NCI-H2029 treated with DMSO at 0.1 percent for 48 hours (cell line): ENCODE measurements around the gene PLCD1.
A peak's percentile ranks its signal among the peaks of the same experiment; 100 is the strongest.
"Not testable (repeated sequence)": the region's sequence is repeated elsewhere in the genome, so short reads cannot be mapped to it uniquely, and the experiment has no call there.

Source experiments
- DNase-seq: peaks from one replicate; lab custom pipeline; 2025; lab: John Stamatoyannopoulos, UW

PLCD1 gene

DNA sequence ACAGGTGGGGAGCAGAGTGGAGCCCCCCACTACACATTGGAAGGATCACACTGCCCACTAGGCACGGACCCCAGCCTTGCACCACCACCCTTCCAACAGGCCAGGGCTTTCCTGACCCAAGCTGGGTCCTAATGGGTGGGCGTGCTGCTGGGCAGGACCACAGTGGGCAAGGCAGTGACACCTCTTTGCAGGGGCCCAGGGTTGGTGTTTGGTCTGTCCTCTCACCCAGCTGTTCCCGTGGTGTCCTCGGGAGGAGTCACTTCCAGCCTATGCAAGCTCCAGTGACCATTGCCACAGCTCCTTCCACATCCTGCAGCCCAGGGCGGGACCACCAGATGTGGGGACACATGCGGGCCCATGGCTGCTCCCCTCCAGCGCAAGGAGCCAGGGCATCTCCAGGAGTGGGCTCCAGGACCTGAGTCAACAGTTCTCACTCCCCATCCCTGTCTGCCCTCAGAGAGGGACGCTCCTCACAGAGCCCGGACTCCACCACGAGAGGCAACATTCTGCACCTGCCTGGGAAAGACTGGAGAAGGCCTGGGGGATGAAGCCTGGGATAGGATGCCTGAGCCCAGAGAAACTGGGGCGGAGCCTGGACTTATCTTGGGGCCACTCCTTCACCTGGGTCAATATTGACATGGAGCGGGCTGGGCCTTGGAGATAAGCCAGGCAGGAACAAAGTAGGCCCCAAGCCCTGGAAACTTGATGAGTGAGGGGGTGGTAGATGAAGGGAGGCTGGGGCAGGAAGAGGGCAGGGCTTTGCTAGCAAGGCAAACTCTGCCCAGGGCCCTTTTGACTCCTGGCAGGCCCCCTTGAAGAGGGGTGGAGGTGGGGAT, 42.7 kb downstream of the PLCD1 start:
- DNase-seq = peak; percentile 59

DNA sequence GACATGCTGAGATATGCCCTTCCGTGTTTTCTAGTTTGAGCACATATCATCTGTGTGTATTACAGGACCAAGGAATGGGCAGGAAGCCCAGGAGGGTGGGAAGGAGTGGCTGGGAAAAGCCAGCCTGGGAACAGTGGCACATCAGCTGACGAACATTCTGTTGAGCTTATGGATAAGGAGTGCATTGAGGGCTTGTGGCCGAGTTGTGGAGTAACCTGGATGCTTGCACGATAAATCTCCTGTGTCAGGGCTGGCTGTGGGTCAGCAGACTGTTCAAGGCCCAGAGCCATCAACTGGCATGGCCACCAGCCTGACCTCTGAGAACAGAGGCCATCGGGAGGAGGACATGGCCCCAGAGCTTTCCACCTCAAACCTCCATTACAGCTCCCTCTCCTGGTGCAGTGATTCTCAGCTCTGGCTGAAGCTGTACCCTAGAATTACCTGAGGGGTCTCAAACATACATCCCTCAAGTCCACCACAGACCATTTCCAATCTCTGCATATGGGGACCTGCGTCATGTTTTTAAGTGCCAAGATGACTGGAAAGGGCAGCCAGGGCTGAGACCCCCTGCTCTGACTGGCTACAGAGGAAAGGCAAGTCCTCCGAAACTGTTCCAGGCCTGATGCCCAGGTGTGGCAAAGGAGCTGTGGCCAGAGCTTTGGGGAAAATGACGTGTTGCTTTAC, 43.7 kb downstream of the PLCD1 start:
- no peak for DNase-seq

DNA sequence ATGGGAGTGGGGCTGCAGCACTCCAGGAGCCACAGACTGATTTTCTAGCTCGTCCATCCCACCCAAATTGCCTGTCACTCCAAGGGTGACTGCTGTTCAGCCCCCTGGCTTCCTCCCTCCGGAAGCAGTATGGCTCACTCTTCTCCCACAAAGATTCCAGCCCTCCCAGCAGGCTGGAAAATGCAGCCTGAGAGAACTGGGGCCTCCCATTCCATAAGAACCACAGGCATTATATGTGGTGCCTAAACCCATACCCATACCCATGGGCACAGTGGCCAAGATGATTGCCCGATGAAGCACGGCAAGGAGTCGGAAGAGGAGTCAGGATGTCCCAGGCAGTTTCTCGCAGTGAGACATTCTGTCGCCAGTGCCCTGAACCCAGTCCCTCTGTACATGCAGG, 44.8 kb downstream of the PLCD1 start:
- no peak for DNase-seq

DNA sequence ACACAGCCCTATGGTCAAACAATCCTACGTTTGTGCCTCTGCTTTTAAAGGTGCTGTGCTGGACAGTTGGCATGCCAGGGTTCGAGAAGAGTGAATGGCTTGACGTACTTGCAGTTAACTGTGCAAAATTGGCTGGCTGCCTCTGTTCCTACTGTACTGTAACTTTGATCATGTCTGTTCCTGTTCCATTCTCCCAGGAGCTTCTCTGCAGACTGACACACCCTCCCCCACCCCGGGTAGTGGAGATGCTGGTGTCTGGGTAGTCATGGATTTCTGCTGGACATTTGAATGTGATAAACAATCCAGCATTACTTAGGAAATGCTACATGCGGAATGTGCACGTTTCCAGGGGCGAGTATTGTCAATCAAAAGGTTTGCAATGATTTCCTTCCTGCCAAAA, 45.4 kb downstream of the PLCD1 start:
- DNase-seq = no peak

DNA sequence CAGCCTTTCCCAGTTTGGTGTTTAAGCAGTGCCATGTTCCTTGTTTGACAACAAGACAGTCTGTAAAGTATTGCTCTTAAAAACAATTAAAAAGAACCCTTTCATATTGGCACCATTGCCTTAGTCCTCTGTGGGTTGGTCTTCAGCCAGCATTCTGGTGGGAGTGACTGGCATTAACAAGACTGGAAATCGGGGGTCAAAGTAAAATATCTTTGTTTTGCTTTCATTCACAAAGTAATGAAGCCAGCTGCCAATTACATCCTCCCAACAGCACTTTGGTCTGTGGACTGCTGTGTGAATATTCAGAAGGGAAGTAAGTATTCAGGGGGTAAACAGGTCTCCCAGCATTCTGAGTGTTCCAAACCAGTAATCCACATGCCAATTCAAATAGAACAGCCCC, 47.1 kb downstream of the PLCD1 start:
- no peak for DNase-seq

DNA sequence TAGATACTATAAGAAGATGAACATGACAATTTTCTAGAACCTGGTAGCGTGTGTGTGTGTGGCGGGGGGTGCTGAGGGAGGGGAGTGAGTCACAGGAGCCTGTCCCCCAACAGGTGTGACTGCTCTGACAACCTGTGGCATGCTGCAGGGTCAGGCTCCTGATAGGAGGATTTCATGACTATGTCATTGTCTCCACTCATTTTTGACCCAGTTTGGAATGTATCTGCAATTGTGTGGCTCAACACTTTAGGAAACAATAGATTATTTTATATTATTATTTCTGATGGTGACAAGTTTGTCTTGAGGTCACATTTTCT, 48.1 kb downstream of the PLCD1 start:
- DNase-seq = no peak

DNA sequence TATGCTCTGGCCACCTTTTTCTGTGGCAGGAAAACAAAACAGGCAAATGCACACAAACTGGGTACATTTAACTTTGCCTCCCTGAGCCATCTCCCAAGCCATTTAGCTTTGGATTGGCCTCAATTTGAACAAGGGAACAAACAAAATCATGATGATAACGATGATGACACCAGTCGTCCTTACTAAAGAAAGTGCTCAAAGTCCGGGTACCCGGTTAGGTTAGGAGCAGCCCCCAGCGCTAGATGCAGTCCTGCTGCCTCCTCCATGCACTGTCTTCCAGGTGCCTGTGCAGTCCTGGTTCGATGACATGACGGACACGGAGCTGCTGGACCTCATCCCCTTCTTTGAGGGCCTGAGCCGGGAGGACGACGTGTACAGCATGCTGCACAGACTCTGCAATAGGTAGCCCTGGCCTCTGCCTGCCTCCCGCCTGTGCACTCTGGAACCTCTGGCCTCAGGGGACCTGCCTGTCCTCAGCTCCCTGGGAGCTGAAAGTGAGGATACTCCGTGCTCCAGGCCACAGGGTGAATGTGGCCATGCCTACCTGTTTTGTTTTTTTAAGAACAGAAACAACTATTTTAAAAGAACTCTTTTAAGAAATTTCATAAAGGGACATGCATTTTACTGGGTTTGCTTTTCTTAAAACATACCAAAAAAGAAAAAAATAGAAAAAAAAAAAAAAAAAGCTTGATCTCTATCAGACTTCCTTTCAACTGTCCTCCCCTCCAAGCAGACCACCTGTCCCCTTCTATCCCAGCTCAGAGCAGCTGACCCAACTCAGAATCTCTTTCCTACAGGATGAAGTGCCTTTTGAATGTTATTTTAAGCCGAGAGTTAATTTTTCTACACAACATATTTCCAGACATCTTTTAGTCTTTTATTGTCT, 48.7 kb downstream of the PLCD1 start:
- DNase-seq = no peak

DNA sequence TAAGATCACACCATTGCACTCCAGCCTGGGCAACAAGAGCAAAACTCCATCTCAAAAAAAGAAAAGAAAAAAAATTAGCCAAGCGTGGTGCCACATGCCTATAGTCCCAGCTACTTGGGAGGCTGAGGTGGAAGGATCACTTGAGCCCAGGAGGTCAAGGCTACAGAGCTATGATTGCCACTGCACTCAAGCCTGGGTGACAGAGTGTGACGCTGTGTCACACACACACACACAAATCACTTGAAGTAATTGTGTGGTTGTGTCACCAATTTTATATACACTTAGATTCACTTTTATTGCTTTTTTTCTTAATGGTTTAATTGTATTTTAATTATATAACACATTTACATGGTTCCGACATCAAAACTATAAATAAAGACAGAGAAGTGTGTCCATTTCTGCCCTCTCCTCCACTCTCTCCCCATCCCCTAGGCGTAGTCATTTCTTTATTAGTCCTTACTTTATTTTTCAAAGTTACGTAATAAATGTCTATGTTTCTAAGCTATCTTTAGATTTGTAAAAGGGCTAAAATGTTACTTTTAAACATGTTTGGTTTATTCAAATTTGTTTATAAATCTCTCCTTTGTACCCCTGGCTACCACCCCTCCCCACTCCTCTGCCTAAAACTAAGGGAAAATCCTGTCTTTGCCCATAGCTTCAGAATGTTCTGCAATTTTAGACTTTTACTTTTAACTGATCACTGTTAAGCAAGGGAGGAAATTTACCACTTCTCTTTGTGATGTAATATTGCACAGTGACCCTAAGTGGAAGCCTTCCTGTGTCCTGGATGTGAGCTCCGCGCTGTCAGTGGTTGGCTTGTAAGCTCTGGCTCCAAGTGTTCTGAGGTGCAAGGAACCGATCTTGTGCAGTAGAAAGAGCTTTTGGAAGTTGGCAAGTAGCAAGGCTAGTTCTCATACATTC, 49.6 kb downstream of the PLCD1 start:
- no peak for DNase-seq

DNA sequence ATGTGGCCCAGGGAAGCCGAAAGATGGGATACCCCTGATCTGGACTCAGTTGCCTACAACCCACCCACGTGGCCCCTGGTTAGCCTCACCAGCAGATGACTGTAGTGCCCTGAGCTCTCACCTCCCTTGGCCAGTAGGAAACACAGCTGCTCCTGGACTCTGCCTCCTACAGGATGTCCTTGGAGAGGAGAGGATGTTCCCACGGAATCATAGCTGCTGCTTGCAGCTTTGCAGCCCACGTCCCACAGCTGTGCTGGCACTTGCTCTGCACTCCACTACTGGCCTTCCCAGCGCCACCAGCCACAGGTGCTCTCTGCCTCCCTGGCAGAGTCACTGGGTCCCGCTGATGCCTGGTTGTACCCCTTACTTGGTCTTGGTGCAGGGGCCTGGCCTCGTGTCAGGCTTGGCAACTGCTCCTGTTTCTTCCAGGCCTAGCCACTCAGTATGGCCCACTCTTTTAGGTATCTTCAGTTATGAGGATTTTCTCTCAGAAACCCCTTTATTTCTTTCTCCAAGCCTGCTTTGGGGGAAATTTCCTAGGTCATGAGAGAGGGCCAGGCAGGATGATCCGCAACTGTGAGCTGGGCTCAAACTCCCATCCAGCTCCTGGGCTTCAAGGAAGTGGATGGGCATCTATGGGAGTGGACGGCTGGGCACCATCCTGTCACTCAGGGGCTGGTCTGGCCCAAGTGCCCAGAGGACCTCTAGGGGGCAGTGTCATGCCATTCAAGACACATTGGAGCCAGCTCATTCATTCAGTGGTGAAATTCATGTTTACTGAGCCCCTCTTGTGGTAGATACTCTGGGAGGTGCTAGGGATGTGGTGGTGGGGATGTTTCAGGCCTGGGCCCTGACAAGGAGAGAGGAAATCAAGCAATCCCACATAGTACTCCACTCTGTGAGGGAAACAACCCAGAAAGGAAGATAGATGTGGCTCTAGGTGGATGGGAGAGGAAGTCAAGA, 55.0 kb downstream of the PLCD1 start:
- DNase-seq = peak; percentile 39

DNA sequence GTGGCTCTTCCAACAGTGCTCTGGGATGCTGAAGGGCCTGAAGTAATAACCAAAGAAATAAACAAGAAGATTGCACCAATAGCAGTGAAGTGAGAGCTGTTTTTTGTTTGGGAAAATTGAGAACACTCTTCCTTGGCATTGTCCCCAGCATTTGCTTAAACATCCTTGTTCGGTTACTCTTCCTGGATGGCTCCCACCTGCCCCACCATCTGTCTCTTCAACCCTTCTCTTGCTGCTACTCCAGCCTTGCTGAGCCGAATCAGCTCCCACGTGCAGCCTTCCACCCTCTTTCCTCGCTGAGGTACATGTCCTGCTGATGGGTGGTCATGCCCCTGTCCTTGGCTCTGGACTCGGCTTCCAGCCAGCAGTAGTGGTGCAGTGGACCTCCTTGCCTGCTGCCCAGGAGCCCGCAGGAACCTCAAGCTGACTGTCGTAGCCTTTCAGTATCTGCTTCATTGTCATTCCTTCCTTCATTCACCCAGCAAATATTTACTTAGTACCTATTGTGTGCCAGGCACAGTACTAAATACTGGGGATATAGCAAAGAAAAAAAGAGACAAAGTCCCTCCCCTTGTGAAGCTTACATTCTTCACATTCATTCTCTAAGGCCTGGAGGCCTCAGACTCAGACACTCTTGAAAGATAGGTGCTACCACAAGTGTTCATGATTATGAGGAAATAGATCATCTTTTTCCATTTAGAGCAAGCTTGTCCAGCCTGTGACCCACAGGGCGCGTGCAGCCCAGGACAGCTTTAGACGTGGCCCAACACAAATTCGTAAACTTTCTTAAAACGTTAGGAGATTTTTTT, 56.0 kb downstream of the PLCD1 start:
- DNase-seq = peak; percentile 46

DNA sequence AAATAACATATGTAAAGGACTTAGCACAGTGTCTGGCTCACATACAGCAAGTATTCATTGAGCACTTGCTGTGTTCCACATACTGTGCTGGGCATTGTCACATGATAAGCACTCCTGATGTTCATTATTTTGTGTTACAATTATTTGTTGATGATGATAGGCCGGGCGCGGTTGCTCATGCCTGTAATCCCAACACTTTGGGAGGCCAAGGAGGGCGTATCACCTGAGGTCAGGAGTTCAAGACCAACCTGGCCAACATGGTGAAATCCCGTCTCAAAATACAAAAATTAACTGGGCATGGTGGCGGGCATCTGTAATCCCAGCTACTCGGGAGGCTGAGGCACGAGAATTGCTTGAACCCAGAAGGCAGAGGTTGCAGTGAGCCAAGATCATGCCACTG, 57.4 kb downstream of the PLCD1 start:
- DNase-seq = not testable (repeated sequence)

DNA sequence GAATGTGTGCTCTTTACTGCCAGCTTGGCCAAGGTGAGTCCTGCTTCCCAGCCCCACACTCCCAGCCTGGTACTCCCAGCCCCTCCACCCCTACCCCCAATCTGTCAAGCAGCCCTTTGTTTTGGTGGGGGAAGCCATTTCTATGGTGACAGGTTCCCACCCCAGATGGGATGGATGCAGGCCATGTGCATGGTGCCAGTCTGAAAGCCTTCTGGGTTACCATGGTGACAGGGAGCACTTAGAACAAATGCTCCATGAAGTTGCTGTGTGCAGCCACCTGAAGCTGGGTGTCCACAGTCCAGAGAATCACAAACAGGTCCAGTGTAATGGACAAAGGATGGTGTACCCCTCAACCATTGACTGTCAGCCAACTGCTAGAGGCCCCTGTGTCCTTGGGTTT, 58.0 kb downstream of the PLCD1 start:
- no peak for DNase-seq

DNA sequence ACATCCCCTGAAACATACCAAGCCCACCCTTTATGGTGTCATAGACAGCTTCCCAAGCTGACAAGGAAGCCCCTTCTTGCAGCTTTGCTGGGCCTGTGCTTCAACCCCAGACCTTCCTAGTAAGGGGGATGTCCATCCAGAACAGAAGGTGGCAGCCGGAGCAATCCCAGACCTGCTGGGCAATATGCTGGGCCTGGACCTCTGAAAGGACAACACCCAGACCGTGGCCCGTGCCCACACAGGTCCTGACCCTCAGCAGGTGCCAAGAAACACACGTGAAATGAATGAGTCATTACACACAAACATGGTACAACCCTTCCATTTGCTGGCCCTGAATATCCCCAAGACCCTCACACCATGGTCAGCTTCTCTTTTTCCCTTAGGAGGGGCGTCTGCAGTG, 58.6 kb downstream of the PLCD1 start:
- no peak for DNase-seq

DNA sequence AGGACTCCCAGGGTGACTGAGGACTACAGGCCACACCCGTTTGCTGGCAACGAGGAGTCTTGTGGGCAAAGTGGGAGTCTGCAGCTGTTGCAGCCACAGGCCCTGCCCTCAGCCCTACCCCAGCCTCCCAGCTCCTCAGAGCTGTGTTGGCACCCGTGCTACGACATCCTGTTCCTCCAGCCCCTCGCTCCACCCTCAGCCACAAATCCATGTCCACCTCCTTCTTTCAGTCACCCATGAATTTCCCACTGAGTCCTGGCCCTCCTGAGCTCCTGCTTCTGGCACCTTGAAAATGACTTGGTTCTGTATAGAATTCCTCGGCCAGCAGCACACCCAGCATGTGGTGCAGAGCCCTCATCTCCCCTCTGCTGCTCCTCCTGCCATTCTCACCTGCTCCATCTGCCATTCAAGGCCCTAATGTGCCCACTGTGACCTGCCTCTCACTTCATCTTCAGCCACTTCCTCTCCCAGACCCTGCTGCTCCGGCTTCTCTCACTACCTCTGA, 59.8 kb downstream of the PLCD1 start:
- DNase-seq = no peak

DNA sequence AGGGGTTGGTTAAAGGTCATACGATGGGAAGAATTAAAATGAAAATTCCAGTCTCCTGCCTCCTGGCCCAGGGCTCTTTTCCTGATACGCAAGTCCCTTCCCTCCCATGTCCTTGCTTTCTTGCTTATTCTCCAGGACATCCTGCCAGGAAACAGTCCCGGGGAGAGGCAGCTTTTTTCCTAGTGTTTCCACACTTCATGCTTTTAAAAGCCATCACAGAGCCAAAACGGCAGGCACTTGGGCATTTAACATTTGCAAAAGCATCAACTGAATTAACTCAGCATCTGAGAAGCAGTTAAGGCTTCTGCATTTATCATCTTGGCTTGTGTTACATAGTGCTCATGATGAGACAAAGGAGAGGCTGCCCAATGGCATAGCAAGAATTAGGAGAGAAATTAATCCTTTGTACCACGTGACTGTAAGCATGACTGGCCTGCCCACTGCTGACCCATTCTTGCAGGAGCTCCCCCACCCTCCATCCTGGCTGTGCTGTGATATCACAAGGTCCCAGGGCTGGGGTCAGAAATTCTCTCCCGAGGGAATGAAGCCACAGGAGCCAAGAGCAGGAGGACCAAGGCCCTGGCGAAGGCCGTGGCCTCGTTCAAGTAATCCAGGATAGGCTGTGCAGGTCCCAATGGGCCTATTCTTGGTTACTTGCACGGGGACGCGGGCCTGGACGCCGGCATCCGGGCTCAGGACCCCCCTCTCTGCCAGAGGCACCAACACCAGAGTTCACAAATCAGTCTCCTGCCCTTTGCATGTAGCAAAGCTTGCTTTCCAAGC, 60.4 kb downstream of the PLCD1 start:
- DNase-seq = no peak

DNA sequence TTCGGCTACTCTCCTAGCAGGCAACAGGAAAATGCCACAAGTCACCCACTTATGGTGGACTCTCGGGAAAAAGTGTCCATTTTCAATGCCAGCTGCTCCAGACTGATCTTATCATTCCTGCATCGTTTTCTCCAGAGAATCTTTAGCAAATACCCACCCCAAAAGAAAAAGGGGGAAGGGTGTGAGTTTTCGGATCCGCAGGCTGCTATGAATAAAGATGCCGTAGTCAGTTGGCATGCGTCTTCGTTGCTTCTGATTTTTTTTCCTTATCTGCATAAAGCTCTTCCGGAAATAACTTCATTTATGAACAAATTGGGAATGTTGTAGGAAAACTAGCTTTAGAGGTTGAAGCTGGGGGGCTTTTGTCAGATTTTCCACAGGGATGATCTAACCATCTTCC, 61.2 kb downstream of the PLCD1 start:
- no peak for DNase-seq

DNA sequence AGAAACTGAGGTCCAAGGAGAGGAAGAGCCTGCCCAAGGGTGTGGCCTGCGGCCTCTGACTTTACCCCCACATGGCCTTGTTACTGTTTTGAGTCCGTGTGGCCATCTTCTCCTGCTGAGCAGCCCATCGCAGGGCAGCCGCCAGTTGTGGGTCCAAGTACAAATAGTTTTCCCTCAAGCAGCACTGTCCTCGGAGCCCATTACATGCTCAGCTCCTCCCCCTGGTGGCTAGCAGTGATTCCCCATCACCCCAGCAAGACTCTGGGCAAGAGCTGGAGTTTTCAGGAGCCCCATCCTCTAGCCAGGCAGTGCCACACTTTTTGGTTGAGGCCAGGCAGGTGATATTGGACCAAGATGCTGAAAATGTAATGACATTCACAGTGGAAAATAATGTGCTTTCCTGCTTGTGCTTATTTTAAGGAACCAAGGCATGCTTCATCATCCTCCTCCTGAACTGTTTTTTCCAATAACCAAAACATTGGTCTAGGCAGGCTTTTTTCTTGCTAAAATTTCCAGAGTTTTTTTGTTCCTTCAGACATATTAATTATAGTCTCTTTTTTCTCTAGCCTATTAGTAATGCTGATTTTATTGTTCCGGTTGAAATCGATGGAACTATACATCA, 62.1 kb downstream of the PLCD1 start:
- peak; percentile 24 for DNase-seq

DNA sequence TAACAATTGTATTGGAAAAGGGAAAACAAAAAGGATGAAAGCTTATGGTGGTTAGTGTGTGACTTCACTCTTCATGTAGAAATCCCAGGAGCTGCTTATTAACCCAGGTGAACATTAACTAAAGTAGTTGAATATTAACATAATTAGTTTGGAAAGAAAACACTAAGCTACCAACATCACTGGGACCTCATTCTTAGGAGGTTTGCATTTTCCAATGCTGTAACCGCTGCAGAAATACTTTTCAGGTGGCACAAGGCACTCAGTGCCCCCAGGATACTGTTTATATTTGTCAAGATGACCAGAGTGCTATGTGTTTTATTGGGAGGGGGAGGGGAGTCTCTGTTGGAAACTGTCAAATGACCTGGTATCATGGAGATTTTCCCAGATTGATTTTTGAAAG, 64.7 kb downstream of the PLCD1 start:
- DNase-seq = no peak
